ENCODE measurements around the gene SRD5A1. TPM values are rescaled to one million over a fixed set of nuclear protein-coding genes. Genes with fewer than 3 reads are reported as not detected.

Gene SRD5A1
- total RNA-seq, 1 experiment from 2014 or later = 30.4 TPM

- in situ Hi-C loops (cut with HindIII; ENCODE audit: low pct_unique_long_range_greater_than_20kb, low sequenced_read_pairs) = no loop called here
- ATAC-seq (no peak), DNase-seq (ENCODE audit: low read depth, low spot score) (no peak)
- intact Hi-C loops (cut with micrococcal nuclease; ENCODE audit: unreplicated experiment) = no loop called here
- Histone ChIP-seq H3K27me3 (ENCODE audit: control insufficient read depth, insufficient read depth, low read length) (no peaks in the 10 kb centered on the region), H3K27ac (ENCODE audit: low read length) (no peak overlapping the region), H3K4me1 (ENCODE audit: control insufficient read depth, insufficient read depth, low read length) (no peaks in the 10 kb centered on the region), H3K4me3 (ENCODE audit: low read depth in 2 of 2, low read length in 2 of 2) (no peak overlapping the region), H3K36me3 (ENCODE audit: control insufficient read depth, insufficient read depth, low read length) (peaks cover 3% of the 10 kb centered on the region), H3K9me3 (ENCODE audit: control insufficient read depth, insufficient read depth, low read depth, low read length) (no peaks in the 10 kb centered on the region)
- CTCF ChIA-PET = no interaction called here
- POLR2A ChIA-PET = no interaction called here
- TF ChIP-seq TCF7L2 (IDR thresholded peaks at IDR 0.05; ENCODE audit: low read depth, low read length) (no peak), SIN3A (IDR thresholded peaks at IDR 0.05; ENCODE audit: borderline replicate concordance, insufficient read depth, low read depth, low read length) (no peak), POLR2AphosphoS5 (IDR thresholded peaks at IDR 0.05; ENCODE audit: low read depth, low read length) (no peak), CTCF (IDR thresholded peaks at IDR 0.05) (no peak)
- TF ChIP-seq, protein P1, sequence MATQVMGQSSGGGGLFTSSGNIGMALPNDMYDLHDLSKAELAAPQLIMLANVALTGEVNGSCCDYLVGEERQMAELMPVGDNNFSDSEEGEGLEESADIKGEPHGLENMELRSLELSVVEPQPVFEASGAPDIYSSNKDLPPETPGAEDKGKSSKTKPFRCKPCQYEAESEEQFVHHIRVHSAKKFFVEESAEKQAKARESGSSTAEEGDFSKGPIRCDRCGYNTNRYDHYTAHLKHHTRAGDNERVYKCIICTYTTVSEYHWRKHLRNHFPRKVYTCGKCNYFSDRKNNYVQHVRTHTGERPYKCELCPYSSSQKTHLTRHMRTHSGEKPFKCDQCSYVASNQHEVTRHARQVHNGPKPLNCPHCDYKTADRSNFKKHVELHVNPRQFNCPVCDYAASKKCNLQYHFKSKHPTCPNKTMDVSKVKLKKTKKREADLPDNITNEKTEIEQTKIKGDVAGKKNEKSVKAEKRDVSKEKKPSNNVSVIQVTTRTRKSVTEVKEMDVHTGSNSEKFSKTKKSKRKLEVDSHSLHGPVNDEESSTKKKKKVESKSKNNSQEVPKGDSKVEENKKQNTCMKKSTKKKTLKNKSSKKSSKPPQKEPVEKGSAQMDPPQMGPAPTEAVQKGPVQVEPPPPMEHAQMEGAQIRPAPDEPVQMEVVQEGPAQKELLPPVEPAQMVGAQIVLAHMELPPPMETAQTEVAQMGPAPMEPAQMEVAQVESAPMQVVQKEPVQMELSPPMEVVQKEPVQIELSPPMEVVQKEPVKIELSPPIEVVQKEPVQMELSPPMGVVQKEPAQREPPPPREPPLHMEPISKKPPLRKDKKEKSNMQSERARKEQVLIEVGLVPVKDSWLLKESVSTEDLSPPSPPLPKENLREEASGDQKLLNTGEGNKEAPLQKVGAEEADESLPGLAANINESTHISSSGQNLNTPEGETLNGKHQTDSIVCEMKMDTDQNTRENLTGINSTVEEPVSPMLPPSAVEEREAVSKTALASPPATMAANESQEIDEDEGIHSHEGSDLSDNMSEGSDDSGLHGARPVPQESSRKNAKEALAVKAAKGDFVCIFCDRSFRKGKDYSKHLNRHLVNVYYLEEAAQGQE (IDR thresholded peaks at IDR 0.05; ENCODE audit: insufficient read depth in 1 of 2, low read depth in 2 of 2, low read length in 1 of 2) = no peak
- BruUV-seq (replicated peaks) = no TSS peak
These were observed 39.9 kb upstream of the SRD5A1 start for GRCh38 chr5:6593148-6594016.

DNA sequence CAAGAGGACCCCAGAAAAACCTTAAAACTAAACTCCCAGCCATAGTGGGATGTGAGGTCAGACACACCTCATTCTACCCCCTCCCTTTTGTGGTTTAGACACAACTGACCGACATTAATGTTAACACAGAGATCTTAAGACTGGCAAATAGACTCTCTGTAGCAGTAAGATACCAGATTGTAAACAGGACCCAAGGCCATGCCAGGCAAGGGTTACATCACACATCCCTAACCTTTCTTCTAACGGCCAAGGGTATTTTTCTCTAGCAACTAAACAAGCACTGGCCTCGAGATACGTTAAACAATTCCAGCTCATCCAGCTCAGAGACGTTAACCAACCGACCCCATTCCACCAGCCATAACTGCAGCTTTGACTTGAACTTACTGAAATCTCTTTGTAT is 39.2 kb upstream of the SRD5A1 start:
- POLR2A ChIA-PET = no interaction called here
- no TSS peak for BruUV-seq (replicated peaks)
- intact Hi-C loops (cut with micrococcal nuclease; ENCODE audit: unreplicated experiment) = no loop called here
- no peak for DNase-seq (ENCODE audit: low read depth, low spot score)
- Histone ChIP-seq H3K9me3 (ENCODE audit: control insufficient read depth, insufficient read depth, low read depth, low read length) (no peaks in the 10 kb centered on the region), H3K4me3 (ENCODE audit: low read depth in 2 of 2, low read length in 2 of 2) (no peak overlapping the region), H3K36me3 (ENCODE audit: control insufficient read depth, insufficient read depth, low read length) (peaks cover 3% of the 10 kb centered on the region), H3K27ac (ENCODE audit: low read length) (no peak overlapping the region), H3K4me1 (ENCODE audit: control insufficient read depth, insufficient read depth, low read length) (no peaks in the 10 kb centered on the region), H3K27me3 (ENCODE audit: control insufficient read depth, insufficient read depth, low read length) (no peaks in the 10 kb centered on the region)
- TF ChIP-seq POLR2AphosphoS5 (IDR thresholded peaks at IDR 0.05; ENCODE audit: low read depth, low read length) (no peak), CTCF (IDR thresholded peaks at IDR 0.05) (no peak), SIN3A (IDR thresholded peaks at IDR 0.05; ENCODE audit: borderline replicate concordance, insufficient read depth, low read depth, low read length) (no peak), TCF7L2 (IDR thresholded peaks at IDR 0.05; ENCODE audit: low read depth, low read length) (no peak)
- TF ChIP-seq, protein P1 (IDR thresholded peaks at IDR 0.05; ENCODE audit: insufficient read depth in 1 of 2, low read depth in 2 of 2, low read length in 1 of 2) = no peak
- no peak for ATAC-seq
- in situ Hi-C loops (cut with HindIII; ENCODE audit: low pct_unique_long_range_greater_than_20kb, low sequenced_read_pairs) = no loop called here
- CTCF ChIA-PET = no interaction called here

Measured in Panc1 (cell line).